DND-41 (cell line): ENCODE results near the gene RORB.

ENCODE experiments used
- CTCF ChIP-seq: IDR thresholded peaks from 2 replicates; pipeline ENCODE4 v1.5.1; 2012; ENCODE audit warnings: borderline replicate concordance, low read length, moderate library complexity, mild to moderate bottlenecking; ENCODE audit not compliant: poor library complexity, severe bottlenecking; ENCODE audit errors: extremely low read depth
- EZH2 ChIP-seq: IDR thresholded peaks from 3 replicates; pipeline ENCODE4 v1.6.1; 2012; ENCODE audit warnings: borderline replicate concordance, low read depth, mild to moderate bottlenecking, moderate library complexity, low read length, inconsistent platforms; ENCODE audit not compliant: severe bottlenecking

GRCh38 chr9:74501570-74501969 lies 4.4 kb downstream of the RORB start:
- TF ChIP-seq CTCF, result no peak
- no peak for TF ChIP-seq EZH2
